ENCODE measurements around the gene CENPP.

Gene CENPP

DNA sequence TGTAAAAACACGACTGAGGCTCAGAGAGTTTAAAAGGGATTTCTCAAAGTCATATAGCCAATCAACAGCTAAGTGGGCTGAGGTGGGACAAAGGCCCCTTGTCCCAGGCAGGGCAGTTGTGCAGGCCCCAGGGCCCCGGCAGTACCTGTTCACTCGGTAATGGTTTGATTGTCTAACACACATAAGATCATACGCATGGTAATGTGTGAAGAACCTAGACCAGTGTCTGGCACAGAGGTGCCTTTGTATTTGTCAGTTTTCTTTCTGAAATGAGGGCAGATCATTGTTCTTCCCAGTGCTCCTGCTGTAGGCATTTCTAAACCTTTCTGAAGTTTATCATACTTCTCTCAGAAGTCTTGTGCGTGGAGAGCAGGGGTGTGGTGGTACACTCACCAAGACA lies 277.3 kb downstream of the CENPP start:
- DNase-seq: no peak

DNA sequence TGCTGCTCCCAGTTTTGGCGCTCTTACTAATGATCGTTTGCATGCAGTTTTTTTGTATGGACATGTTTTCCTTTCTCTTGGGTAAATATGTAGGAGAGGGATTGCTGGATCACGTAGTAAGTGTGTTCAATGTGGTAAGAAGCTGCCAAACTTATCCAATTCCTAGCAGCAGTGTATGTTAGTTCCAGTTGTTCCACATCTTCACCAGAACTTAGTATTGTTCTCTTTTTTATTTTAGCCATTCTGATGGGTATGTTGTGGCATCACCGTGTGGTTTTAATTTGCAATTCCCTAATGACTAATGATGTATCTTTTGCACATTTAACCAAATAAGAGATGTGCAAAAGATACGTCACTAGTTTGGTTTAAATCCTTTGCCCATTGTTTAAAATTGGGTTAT lies 278.2 kb downstream of the CENPP start:
- DNase-seq: no peak

DNA sequence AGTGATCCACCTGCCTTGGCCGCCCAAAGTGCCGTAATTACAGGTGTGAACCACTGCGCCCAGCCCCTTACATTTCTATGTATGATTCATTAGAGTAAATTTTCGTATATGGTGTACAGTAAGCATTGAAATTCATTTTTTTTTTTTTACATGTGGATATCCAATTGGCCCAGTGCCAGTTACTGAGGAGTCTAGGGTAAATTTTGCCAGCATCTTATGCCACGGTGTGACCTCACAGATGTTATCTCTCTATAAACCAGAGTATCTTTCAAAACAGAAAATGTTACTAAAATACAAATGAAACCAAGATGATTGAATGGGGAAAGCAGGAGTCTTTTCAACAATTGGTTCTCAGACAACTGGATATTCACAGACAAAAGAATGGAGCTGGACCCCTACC lies 279.5 kb downstream of the CENPP start:
- no peak for DNase-seq

DNA sequence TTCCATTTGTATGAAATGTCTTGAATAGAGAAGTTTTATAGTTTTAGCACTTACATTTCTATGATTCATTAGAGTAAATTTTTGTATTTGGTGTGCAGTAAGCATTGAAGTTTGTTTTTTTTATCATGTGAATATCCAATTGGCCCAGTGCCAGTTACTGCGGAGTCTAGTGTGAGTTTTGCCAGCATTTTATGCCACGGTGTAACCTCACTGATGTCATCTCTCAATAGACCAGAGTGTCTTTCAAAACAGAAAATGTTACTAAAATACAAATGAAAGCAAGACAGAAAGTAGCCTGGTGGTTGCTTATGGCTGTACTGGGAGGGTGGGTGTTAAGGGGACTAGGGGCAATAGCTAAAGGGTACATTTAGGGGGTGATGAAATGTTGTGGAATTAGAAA lies 281.3 kb downstream of the CENPP start:
- no peak for DNase-seq

DNA sequence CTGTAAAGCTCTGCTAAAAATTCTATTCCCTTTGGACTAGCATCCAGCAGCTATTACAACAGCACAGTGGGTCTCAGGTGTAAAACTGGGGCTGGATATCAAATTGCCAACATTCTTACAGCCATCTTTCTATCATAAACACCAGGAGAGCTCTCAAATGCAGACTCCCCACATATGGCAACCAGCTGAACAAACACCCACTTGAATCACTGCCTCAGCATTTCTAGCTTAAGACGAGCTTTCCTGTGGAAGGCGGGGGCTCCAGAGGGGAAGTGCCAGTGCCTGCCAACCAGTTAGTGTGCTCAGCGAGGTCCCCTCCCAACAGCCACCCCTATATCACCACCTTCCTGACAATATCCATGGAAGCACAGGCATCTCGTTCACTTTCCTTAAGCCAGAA lies 282.0 kb downstream of the CENPP start:
- no peak for DNase-seq

DNA sequence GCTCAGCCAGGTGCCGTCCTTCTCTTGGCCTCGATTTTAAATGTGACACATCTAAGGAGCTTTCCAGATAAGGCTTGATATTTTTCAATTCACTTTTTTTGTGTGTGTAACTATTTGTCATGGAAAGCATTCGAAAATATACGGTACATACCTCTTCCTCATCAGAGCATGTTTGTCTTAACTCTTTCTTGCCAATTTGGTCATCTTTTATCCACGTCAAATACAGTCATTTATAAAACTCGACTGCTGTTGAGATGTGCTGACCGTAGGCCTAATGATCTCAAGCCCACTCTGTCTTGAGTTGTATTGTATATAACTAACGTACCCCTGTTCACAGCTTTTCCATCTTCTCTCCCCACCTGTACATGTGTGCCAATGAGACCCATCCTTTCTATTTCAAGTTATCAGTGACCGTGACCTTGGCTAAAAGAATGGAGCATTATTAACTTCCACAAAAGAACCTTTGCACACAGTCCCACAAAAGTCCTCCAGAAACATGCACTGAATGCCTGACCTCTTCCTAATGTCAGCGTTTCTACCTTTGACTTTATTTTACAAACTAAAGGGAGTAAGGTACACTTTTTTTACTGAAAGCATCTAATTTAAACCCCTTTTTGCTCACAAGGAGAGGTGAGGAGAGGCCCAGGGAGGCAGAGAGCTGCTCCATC lies 282.6 kb downstream of the CENPP start:
- DNase-seq: no peak

DNA sequence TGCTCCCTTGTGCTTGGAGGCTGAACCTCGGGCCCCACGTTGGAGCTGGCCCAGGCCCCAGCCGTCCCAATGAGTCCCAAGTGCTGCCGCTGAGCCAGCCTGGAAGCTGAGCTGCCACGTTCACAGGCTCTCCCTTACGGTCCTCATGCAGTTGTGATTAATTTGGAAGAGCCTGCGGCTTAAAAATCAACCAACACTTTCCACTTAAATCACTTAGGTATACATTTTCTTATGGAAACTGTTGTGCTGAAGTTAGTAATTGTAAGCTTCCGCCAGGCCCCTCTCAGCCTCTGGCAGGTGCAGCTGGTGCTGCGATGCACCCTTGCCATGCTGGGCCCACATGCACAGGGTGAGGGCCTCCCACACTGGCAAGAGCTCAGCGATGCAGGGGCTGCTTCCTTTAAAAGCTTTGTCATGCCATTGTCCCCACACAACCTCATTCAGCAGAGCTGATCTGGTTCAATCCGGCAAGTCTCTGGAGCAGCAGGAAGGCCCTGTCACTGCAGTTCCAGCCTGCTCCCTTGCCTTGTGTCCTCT lies 283.2 kb downstream of the CENPP start:
- no peak for DNase-seq

DNA sequence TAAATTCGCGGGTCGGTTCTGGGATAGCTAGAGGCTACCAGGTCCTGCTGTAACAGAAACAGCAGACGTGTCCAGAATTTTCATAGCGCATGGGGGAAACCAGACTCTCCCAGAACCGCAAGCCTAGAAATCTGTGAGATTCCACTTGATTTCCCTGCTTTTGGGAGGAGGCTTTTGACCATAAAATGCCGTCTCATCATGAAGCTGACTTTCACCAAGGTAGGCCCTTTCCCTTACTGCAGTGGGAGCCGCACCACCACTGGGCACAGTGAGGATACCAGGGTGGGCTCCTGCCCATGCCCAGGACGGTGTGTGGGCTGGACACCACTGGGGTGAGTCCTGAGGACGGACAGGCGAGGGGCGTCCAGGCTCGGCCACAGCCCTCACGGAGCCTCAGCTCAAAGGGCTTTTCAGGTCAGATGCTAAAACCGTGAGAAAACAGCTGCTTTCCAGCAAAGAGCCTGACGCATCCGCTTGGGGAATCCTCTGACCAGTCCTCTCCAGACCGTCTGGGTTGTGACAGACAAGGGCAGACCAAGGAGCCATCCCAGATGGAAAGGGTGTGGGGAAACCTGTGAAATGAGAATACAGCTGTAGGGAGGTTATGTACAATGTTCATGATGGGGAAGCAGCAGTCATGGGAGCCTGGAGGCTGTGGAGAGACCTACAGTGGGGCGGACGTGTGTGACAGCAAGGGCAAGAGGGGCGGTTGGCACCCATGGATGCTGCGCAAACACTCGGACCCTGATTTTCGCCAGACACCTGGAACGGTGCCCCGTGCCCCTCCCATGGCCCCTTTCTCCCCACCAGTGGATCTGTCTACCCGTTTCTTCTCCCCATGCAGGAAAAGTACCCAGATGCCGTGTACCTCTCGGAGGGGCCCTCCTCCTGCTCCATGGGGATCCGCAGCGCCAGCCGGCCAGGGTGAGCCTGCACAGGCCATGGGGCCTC lies 285.0 kb downstream of the CENPP start:
- DNase-seq: no peak

DNA sequence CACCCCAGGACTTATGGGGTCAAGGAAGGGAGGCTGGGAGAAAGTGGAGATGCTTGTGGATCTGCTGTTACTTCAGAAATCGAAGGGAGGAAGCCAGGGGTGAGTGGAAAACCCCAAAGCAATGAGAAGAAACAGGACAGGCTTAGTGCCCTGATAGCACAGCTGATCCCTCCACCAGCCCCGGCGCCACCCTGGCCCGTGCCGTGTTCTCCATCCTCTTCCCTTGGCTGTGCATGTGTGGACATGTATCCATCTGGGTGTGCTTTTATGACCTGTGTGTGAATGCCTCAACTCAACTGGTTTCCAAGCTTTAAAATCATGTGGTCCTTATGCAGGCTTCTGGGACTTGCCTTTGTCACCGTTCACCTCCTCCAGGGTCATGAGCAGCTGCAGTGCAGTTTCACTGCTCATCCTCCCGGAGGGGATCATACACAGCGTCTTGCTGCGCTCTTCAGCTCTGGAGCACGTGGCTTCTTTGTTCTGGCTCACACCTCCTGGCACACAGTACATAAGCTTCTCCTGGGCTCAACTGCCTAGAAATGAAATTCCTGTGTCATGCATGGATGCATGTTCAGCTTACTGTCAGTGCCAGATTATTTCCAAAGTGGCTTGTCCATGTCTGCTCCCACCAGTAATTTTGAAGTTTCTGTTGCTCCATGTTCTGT lies 286.0 kb downstream of the CENPP start:
- no peak for DNase-seq

DNA sequence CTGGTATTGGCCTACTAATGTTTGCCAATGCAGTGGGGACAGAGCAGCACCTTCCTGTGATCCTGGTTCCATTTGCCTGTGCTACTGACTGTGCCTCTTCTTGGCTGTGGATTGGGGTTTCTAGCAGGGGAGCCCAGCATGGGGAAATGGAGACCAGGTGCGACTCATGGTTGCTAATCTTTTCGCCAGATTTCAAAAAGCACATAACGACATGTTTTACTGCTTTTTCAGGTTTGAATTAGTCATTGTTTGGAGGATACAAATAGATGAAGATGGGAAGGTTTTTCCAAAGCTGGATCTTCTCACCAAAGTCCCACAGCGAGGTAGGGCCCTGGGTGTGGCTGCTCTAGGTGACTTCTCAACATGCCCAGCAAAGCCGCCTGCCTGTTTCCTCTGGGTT lies 286.5 kb downstream of the CENPP start:
- DNase-seq: no peak

DNA sequence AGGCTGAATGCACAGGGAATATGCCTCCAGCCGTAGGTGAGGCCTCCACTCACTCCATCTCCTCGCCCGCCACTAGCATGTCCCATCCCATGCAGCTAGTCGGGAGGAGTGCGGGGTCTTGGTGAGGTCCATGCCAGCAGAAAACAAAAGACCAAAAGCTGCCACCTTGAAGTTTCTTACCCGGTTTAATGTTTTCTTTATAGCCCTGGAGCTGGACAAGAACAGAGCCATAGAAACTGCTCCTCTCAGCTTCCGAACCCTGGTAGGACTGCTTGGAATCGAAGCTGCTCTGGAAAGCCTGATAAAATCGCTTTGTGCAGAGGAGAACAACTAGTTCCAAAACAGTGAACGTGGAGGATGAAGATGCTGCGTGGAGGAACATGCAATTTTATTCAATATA lies 287.1 kb downstream of the CENPP start:
- no peak for DNase-seq

DNA sequence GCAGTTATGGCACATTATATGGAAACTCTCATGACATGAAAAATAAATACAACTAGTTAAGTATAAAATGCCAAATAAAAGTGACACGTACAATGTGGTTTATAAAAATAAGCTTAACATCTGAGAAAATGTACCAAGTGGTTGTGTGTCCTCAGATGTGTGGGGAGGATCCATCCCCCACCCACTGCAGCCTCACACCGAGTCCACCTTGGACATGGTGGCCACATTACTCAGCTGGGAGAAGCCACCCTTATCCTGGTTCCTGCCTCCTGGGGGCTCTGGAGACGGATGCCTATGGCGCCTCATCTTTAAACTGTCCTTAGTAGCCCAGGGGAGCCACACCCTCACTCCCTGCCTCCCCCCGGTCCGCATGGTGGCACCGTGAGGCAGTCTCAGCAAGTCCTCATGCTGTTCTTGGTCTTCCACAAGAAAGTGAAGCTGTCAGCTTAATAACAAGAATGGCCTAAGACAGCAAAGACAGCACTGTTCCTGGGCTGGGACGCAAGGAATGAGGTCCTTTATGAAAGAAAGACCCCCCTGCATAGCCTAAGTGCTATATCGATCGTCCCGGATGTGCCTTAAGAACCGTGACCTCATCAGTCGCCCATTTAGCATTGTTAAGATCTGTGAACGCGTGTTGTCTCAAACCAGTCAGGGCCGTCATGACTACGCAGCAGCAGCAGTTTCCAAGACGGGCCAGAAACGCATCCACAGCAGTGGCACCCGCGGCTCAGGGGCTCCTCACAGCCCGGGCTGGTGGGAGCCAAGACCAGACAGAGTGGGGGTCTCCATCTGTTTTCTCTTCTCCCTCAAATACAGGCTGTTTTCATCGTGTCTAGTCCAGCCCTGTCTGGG lies 287.7 kb downstream of the CENPP start:
- no peak for DNase-seq

DNA sequence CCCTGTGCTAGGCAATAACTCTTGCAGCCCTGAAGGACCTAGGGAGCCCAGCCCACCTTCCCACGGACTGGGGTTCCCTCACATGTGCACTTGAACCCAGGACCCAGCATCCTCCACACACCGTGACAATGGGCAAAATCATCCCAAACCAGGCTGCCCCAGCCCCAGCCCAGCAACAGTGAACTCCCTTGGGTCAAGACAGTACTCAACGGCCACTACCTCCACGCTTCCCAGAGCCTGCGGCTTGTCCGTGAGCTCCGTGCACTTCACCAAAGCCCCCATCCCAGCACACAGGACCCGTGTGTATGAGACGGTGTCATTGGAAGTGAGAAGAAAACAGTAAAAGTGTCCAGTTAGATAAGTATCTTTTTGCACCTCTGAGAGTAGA lies 288.4 kb downstream of the CENPP start:
- no peak for DNase-seq

DNA sequence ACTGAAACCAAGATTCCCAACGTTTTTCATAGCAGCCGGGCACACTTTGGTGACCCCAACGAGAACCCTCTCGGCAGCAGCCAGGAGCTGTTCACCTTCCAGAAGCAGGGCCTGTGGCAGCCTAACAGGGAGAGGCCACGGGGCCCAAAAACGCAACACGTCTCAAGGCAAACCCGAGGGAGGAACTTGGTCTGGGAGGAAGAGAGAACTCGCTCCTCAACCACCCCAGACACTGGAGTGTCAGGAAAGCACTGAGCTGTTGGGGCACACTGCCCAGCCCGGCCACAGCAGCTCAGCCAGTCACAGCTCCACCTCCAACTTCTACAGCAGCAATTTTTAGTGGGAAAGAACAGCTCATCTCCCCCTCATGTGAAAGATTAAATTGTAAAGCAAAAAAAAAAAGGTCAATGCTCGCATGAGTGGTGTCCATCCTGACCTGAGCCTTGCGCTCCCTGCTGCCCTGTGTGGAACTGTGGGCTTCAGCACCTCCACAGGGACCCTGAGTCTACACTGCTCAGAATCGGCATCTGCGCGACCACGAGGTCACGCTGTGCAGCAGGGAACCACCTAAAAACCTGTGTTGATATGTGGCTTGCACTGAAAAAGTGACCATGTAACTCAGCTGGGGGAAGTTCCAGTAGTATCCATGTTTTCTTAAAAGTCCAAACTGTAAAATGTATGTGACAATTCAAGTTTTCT lies 289.2 kb downstream of the CENPP start:
- DNase-seq: no peak

DNA sequence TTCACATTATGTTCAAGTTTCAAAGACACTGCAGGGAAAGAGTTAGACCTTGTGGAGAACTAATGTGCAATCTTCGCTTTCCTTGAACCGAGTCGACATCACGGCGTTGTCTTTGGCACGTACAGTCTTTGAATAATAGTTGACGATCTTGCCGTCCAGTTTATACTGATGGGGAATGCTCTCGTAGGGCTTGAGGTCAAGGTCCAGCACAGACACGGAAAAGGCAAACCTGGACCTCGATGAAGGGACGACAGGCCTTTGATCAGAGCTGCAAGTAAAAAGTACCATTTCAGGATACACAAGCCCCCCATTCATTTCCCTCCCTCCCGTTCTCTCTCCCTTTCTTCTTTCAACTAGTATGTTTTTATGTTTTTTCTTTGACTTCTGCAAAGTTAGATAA lies 290.0 kb downstream of the CENPP start:
- no peak for DNase-seq

DNA sequence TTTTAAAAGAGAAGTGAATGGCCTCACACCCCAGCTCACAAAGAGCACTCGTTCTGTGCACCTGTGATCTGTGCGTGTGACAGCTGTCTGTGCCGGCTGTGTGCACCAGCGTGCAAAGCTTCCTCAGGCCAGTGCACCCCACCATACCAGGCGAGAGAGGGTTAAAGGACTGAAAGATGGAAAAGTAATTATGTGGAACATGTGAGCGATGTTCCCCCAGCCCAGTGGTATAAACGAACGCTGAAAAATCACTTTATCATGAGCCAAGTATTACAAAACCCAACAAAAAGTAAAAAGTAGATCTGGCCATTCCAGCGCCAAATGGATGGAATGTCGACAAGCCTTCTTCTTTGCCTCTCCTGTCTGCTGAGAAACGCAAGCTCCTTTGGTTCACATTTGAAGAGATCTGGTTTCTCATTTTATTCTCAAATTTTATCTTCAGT lies 290.5 kb downstream of the CENPP start:
- DNase-seq: no peak

DNA sequence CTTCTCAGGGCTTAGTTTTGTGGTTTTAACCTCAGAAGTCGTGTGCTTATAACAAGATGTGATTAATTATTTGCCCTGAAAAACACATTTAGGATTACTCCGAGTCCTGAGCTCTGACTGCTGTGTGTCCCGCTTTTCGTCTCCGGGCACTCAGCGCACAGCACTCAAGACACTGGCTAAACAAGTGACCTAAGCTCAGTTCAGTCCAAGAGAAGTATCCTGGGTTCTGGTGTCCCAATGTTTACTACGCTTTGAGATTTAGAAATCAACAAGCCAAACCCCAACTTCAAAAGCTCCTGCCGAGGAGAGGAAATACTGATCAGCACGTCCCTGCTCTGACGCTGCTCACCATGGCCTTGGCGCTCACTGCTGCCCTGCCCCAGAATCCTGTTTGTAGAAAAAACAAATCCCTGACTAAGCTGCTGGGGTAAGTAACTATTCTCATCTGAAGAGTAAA lies 290.9 kb downstream of the CENPP start:
- no peak for DNase-seq

DNA sequence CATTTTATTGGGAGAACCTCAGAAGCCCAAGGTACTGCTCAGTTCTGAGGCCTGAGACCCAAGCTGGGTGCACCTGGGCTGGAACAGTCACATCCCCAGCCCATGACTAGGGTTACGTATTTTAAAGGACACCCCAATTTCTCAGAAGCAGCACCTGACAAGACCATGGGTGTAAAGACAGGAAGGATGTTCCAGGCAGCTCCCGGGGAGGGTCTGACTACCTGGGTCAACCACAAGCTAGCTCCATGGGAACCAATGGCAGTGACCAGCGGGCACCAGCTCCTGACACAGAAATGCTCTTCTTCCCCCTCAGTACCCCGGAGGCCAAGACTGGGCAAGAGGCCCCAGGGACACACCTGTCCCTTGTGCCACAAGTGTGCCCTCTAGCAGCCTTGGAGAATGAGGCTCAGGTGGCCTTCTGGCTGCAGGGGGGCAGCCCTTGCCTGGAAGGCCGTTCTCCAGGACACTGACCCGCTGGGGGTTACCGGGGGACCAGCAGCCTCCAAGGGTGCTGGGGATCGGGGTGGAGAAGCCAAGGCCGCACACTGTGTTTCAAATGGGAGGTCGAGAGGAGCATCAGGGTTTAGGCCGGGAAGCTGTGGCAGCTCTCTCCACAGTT lies 291.6 kb downstream of the CENPP start:
- DNase-seq: no peak

DNA sequence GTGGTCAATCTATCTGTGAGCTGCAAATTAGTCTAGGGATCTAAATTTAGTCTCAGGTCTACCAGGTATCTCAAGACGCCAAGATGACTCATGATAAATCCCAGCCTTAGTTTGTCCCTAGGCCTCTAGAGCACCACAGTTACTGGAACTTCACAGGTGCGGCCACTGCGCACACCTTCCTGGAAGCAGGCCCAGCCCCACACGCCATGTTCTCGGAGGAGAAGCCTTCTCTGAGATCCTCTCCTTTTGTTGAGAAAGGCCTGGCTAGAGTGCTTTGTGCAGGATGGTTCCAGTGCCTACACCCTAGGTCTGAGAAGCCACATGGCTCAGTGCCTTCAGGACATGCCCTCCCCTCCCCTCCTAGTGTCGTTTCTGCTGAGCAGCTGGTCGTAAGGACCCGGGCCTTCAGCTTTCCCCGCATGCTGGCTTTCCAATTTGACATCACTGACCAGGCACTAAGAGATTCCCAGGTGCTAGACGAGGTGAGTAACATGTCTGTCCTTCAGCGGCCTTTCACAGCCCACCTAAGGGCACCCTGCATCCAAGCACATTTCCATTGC lies 292.3 kb downstream of the CENPP start:
- DNase-seq: no peak

DNA sequence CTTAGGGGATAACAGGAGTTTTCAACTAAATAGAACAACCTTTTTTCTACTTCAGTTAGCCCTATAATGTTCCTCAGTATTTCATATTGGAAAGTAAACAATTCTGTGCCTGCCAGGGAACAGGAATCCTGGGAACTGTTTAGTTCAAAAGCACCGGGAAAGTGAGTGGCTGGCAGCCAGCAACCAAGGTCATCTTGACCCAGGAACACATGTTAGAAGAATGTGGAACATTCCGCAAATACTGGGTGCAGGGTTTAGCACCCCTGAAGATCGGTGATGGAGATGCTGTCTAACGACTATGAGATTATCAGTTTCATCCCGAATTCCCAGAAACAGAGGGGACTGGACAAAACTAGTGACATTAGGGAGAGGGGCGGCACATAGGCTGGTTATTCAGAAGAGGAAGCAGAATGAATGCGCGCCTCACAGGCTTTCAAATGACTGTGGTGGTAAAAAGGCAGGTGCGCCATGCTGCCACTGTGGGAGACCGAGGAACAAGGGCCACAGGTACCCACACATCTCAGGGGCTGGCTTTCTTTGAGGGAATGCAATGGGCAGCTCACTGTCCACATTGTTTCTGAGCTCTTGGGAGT lies 293.0 kb downstream of the CENPP start:
- DNase-seq: no peak
